ENCODE measurements around the gene PGBD2.
"Not testable (repeated sequence)": the region's sequence is repeated elsewhere in the genome, so short reads cannot be mapped to it uniquely, and the experiment has no call there.

The PGBD2 gene, protein sequence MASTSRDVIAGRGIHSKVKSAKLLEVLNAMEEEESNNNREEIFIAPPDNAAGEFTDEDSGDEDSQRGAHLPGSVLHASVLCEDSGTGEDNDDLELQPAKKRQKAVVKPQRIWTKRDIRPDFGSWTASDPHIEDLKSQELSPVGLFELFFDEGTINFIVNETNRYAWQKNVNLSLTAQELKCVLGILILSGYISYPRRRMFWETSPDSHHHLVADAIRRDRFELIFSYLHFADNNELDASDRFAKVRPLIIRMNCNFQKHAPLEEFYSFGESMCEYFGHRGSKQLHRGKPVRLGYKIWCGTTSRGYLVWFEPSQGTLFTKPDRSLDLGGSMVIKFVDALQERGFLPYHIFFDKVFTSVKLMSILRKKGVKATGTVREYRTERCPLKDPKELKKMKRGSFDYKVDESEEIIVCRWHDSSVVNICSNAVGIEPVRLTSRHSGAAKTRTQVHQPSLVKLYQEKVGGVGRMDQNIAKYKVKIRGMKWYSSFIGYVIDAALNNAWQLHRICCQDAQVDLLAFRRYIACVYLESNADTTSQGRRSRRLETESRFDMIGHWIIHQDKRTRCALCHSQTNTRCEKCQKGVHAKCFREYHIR

DNA sequence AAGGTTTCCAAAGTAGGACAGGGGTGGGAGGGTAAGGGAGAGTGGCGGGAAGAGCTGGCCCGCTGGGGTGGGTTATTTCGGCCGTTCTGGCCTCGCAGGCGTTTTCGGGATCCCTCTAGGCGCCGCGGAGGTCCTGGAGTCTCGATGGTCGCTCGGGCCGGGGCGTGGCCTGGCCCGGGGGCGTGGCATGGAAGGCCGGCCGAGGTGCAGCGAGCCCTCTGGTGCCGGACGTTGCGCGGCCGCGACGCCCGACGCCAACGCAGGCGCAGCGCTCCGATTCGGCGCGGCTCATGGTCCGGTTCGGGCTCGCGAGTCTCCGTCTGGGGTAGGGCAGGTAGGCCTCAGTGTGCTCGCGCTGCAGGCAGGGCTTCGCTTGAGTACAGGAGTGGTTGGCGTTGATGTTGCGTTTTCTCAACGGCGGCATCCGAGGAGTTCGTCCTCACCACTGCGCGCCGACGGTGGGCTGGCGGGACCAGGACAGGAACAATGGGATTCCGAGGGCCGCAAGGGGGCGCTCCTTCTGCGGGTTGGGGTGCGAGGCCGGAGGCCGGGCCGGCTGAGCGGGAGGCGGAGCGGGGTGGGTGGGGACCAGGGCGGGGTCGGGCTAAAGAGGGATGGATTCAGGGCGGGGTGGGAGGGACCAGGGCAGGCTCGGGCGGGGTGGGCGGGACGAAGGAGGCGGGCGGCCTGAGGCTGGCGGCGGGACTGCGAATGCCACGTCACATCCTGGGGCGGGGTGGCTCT lies at the start of gene PGBD2:
Gene PGBD2, plus strand, starts transcription at position 227 of the 744 bp plus-strand sequence. CDS start 7,628 bp downstream, outside the sequence.
- DNase-seq: peak; percentile 84 to 92

DNA sequence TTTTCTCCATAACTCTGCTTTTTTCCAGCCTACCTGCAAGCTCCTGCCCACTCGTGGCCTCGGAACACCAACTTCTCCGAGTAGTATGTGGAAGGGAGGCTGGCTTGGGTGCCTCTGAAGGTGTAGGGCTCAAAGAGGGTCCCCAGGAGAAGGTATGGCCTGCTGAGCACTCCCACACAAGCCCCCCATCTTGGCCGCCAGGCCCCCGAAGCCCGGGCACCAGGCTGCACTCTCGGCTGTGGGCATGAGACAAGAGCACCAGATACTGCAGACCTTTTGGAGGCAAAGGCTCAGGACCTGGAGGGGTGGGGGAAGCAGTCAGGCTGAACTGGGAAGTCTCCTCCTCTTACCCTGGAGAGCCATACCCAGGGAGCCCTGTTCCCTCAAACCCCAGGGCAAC lies 48.8 kb upstream of the PGBD2 start:
- DNase-seq: peak in 1 of 2 experiments; percentile 8

DNA sequence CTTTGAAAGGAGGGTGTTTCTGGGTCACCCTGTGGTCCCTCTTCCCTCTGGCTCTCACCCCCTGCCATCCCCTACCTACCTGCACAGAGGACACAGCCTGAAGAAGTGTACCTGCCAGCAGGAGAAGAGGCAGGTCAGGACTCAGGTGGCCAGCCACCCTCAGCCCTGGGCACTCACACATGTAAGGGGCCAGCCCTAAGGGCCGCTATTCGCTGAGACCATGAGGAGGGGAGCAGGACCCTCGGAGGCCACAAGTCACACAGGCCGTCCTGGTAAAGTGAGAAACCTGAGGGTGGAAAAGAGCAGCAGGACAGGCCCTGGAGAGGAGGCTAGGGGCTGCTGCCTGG lies 48.3 kb upstream of the PGBD2 start:
- DNase-seq: no peak

DNA sequence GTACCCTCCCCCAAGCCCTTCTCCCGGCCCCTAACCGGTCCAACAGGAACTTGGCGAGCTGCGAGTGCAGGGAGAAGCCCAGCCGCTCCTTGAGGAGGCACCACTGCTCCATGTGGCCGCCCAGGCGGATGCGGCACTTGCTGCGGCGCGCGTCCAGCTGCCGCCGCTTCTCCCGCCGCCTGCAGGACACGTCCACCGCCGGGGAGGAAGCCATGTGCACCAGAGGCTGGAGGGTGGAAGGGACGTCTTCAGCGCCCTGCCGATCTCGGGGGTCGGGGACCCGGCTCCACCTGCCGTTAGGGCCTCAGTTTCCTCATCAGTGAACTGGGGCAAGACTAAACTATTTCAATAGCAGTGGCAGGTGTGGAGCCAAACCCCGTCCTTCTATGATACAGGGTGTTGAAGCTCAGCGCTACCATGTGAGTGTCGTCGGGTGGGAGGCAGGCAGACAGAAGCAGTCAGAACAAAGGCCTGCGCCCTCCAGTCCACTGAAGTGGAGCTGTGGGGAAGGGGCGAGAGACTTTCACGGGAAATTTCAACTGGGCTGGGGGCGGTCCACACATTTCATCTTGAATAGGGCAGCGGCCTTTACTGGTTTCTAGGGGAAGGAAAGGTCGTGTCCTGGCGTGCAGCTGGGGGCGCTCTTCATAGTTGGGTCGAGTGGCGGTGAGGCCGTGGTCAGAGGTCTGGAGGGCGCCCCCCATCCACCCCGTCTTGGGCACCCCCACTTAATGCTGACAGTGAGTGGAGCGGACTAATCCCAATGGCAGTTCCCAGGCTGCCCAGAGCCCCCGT lies 47.7 kb upstream of the PGBD2 start:
- DNase-seq: peak; percentile 43 to 65

DNA sequence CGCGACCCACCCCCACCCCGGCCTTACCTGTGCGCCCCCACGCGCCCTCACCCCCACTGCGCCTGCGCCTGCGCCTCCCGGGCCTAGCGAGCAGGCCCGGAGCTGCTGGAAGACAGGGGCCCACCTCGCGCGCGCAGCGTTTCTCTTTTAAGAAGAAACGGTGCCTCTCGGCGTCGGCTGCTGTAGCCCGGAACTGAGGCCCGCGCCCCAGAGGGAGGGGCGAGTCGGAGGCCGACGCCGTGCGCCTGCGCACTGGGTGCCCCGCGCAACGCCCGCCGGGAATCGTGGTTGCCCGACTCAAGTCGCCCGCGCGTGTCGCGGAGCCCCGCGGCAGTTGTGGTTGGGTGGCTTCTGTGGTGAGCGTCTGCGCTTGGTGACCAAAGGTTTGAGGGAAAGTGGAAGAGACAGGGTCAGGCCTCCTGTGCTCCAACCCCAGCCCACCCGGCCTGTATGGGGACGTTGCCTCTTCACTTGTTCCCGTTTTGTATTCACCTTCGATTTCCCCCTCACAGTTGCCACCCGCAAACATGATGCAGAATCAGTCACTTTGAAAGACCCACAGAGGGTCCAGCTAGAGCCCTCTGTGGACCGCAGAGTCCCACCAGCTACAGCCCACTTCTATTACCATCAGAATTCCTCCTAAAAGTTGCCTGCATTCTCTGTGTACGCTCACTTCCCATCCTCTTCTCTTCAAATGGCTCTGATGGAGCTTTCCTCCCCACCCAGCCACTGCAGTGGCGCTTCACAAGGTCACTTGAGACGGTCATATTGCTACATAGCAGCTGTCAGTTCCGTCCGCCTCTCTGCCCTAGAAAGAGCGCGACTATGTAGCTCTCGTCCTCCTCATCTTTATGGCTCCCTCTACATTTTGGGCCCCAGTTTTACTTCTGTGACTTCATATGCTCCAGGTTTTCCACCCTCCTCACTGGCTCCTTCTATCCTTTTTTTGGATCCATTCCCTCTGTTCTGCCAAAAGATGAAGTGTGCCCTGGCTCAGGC lies 46.8 kb upstream of the PGBD2 start, which contains the start of gene ZNF692:
Gene ZNF692, minus strand, starts transcription at position 195 of the 999 bp plus-strand sequence. CDS start 776 bp downstream, outside the sequence.
- DNase-seq: peak; percentile 87 to 98

DNA sequence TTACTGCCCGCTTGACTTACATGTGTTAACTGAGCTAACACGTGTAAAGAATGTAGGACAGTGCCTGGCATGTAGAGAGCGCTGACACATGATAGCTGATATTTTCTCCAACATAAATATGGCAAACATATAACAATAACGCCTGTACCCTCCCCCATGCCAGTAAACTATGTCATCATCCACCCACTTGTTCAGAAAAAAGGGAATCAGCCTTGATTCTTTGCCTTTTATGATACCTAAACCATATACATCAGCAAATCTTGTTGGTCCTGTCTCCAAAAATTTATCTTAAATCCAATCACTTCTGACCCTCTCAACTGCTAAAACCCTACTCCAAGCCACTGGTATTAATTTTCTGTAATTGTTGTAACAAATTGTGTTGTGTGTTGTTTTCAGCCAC lies 46.0 kb upstream of the PGBD2 start:
- no peak for DNase-seq

DNA sequence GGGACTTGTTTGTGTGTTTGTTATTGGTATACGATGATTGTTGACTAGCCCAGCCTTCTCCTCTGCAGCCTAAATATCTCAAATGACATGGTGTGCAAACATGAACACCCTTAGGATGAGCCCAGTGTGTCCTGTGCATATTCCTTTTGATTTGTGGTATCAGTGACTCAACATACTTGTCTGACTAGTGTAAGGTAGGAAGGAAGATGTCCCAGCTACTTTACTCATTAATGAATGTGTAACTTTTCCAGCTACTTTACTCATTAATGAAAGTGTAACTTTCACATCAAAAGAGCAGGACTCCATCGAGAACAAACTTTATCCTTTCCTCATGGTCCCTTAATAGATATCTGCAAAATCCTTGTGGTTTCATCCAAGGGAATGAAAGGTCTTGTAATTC lies 44.4 kb upstream of the PGBD2 start:
- no peak for DNase-seq

DNA sequence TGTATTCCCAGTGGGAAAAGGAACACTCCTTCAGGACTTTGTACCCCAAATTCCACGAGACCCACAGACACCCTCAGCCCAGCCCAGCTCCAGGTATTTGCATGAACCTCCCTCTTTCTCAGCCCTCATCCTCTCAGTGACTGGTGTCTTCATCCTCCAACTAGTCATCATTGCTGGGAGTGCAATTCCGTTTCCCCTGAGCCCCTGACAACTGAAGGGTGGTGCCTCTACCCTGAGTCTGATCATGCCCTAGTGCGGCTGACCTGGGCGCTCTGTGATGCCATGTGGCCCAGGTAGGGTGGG lies 43.4 kb upstream of the PGBD2 start:
- DNase-seq: no peak

DNA sequence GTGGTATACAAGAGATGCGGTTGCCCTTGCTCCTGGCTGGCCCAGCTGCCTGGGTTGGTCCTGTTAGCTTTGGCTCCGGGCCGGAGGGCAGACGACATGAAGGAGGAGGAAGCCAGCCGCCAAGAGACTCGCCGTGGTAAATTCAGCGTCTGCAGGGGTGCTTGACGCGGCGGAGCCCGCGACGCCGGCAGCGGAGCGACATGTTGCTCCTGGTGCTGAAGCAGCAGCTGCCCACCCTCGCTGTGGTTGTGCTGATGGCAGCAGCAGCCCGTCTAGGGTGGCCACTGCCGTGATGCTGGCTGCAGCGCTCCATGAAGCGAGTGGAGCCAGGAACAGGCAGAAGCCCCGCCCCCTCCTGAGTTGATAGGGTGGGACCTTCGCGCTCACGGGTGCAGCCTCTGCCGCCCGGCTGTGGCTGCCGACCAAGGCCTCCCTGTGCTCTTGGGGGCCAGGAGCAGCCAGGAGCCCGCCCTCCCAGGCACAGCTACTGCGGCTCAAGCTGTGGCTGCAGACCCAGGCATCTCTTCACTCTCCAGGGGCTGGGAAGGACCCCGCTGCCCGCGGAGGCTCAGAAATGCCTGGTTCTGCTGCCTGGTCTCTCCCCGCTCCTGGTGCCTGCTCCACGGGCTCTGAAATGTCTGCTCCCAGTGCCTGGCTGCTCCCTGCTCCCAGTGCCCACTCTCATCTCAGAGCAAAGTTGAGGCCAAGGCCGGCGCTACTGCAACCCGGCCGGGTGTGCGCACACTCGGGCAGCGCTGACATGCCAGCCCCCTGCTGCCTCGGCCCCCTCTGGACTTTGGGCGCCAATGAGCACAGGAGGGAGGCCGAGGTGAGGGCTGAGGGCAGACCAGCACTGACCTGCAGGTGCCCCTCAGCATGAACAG lies 42.8 kb upstream of the PGBD2 start:
- DNase-seq: peak; percentile 48 to 89

DNA sequence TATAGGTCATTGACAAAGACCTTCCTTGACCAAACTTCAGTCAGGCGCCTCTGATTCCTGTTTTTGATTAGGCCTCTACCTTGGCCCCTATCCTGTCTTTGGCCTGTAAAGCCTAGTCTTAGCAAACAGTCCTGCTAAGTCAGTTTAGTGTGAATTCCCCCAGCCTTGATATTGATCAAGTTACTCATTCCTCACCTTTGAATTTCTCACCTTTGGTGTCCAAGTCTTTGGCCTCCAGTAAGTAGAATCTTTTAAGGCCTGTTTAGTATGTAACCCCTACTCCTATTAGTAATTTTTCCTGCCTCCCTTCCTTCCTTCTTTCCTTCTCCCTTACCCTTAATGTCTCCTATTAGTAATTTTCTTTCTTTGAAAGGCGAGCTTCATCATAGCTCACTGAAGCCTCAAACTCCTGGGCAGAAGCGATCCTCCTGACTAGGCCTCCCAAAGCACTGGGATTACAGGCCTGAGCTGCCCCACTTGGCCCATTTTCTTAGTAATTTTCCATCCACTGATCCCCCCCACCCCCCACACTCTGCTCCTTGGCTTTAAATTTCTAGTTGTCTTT lies 34.1 kb upstream of the PGBD2 start:
- DNase-seq: no peak

DNA sequence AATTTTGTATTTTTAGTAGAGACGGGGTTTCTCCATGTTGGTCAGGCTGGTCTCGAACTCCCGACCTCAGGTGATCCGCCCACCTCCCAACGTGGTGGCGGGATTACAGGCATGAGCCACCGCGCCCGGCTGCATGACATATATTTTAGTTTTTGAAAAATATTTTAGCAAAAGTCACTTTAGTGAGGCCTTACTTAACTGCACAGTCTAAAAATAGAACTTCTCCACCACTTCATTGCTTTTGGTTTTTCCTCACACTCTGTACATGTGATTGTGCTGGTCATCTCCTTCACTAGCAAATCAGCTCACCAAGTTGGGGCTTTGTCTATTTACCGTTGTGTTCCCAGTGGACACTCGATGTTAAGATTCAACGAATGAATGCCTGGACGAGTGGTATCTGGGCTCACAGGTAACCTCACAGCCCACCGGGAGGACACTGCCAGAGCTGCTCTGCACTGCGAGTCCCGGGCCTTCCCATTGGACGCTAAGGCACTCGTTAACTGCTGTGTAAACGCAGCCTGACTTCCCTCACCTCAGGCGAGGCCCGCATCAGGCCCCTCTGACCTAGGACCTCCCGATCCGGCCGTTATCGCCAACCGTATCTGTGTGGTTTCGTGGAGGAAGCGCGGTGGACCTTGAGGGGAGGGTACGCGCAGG lies 33.2 kb upstream of the PGBD2 start:
- DNase-seq: peak; percentile 56 to 70

DNA sequence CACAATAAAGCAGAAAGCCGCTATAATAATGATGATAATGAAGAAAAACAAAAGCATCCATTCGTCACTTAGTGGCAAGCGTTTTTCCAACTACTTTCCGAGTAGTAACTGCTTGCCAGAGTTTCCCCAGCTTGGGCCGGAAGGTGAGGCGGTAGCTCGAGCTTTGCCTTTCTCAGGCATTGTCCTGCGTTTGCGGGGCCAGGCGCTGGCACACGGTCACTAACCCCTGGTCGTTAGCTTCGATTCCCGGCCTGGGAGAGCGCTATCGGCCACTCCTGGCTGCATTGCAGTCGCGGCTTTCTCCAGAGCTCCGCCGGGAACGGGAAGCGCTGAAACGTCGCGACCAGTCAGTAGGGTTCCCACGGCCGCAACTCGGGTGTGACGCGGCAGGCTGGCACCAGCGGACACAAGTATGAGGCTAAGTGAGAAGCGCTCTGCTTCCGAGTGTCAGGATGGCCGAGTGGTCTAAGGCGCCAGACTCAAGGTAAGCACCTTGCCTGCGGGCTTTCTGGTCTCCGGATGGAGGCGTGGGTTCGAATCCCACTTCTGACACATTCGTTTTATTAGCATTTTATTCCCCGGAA lies 32.5 kb upstream of the PGBD2 start:
- peak; percentile 93 to 97 for DNase-seq

DNA sequence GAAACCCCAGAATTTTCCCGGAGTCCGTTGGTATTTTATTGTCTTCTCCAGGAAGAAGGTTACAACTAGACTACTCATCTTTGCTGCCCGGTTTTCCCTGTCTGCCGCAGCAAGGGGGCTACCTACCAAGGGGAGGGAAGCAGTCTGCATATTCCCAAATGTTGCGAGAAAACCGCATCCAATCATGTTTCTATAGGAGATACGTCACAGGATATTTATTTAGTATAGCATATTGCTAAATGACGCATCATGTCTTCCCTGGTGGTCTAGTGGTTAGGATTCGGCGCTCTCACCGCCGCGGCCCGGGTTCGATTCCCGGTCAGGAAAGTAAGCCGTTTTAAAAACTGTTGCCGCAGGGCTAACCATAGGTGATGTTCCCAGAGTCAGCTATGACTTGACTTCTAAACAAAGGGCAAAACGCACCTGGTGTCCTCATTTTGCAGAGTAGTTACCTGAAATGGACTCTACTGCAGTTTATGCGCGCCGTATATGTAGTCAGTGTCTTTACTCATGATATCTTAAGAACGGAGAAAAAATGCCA lies 32.0 kb upstream of the PGBD2 start:
- peak; percentile 90 to 95 for DNase-seq

DNA sequence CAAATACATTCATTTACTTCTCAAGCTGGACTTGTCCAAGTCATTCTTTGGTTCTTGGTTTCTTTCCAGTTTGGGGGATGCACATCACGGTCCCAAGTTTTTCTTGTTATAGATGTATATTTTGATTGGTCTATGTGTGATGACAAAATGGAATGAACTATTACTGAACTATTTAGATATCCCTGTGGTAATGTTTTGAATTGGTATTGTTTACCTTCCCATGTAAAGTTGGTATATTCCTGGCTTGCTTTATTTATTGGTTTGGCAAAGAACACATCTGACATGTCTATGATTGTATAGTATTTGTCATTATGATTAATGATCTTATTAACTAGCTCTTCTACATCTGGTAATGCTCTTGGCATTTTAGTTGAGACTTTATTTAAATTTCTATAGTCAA lies 24.8 kb upstream of the PGBD2 start:
- peak; percentile 37 to 70 for DNase-seq

DNA sequence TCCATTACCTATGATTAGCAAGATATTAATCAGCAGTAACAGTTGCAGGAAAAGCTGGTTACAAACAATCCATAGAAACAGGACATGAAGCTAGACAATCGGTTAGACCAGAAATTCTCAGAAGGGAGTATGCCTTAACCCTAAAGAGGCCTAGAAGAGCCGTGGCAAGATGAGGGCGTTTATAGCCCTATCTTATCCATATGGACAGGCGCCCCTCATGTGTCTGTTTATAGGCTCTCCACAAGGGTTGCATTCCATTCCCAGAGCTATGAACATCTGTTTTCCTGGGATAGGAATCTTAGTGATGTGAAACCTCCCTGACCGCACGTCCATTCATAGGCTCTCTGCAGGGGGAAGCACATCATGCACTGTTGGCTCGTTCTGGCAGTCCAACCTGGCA lies 23.6 kb upstream of the PGBD2 start:
- DNase-seq: not testable (repeated sequence)

DNA sequence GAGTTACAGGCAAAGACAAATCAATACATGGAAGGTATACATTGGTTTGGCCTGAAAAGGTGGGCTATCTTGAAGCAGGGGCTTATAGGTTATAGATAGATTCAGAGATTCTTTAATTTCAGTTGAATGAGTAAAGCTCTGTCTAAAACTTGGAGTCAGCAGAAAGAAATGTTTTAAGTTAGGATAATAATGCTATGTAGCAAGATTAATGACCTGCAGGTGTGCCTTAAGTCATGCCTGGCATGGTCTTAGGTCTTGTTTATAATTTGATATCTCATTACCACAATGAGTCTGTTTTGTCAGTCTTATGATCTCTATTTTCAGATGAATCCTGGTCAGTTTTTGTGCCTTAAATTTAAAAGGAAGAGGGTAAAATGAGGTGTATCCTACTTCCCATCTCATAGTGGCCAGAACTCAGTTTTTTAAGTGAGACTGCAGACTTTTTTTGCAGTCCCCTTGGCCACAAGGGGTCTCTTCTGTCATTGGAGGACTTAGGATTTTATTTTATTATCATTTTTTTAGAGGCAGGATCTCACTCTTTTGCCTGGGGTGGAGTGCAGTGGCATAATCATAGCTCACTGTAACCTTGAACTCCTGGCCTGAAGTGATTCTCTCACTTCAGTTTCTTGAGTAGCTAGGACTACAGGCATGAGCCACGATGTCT lies 21.3 kb upstream of the PGBD2 start:
- DNase-seq: no peak

DNA sequence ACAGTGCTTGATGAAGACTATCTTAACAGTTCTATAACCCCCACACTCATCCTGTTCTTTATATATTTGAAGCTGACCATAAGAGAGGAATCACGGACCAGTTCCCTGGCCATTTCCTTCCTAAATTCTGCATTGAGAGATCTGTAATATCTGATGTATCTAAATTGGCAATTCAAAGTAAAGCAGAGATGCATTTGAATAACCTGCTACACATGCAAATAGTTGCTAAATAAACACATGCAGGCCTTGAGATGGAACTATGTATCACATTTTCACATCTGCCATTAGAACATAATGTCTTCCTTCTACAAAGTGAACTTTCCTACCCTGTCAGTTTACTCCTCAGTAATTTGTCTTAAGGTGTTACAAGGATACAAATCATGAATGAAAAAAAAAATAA lies 20.4 kb upstream of the PGBD2 start:
- DNase-seq: no peak

DNA sequence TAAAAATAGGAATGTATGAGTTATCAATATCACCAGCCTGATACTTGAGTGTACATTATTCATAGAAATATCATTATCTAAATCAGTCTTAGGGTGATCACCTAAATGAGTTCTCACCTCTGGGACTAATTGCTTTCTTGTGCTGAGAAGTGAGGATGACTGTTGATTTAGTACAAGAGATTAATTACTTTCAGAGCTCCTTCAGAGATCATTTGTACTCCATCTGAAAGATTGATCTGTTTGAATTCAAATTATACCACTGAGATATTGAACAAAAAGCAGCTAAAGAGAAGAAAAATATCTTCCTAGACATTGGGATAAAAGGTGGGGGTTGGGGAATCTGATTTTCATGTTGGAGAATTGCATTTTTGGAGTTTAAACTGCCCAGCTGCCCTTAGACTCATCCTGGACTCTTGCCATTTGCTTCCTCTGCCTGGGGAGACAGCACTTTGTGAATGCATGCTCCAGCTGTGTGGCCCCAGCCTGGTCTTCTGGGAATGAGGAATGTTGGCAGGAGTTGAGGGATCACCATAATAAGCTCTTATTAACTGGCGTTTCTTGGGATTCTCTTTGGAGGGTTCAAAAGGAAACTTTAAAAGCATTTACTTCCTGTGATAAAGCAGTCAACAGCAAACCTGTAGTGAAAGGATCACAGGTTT lies 19.7 kb upstream of the PGBD2 start:
- DNase-seq: peak in 1 of 2 experiments; percentile 32
